ENCODE measurements around the gene SIAH1.

DNA sequence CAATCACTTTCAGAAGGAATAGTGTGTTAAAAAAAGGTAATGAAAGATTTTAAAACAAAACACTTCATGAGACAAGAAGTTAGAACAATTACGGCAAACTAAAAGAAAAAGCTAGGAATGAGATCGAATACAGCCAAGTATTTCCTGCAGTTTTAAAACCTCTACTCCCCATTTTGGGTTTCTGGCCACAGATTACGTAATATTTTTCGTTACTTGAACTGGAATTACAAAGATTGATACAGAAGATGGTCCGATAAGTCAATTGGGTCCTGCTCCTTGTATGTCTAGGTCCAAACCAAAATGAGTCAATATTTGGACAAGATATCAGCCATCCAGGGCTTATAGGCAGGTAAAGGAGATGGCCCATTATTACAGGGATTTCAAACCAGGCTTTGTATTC, 52.2 kb downstream of the SIAH1 start:
- TF ChIP-seq CTCF (IDR thresholded peaks at IDR 0.05) (no peak), POLR2AphosphoS5 (IDR thresholded peaks at IDR 0.05) (no peak), POLR2A (IDR thresholded peaks at IDR 0.05) (no peak), EP300 (IDR thresholded peaks at IDR 0.05) (no peak)

Measured in stomach (tissue), 4 donors.